ENCODE measurements around the gene TMBIM1. TPM values are rescaled to one million over a fixed set of nuclear protein-coding genes. Genes with fewer than 3 reads are reported as not detected.
"Not testable (repeated sequence)": the region's sequence is repeated elsewhere in the genome, so short reads cannot be mapped to it uniquely, and the experiment has no call there.

The TMBIM1 gene
- total RNA-seq, 6 donors from 2014 or later = 112 to 359 (median 236) TPM

DNA sequence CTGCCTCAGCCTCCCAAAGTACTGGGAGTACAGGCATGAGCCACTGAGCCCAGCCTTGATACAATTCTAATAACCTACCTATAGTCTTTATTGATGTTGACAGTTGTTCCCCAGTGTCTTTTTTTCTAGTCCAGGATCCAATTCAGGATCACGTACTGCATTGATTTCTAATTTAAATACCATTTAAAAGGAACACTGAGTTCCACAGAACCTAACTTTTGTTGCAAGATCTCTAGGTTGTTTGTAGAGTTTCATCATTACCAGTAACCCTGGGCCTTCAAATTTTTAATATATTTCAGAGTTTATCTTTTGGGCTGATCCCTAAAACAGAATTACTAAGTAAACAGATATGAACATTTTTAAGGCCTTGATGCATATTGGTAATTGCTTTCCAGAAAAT is 21.1 kb upstream of the TMBIM1 start:
- H3K36me3 ChIP-seq = no peaks in the 10 kb centered on the region
- no peak for DNase-seq
- WGBS, 2 donors = 52 to 63% methylated on average over 1 of the region's 1 CpG
- H3K27ac ChIP-seq = peak overlapping the region; percentile 29 to 79 (median 66)
- no peak overlapping the region for H3K4me3 ChIP-seq
- H3K27me3 ChIP-seq = no peaks in the 10 kb centered on the region
- peaks cover 4 to 24% (median 12%) of the 10 kb centered on the region in 4 donors for H3K4me1 ChIP-seq
- no peaks in the 10 kb centered on the region for H3K9me3 ChIP-seq
- ATAC-seq (ENCODE audit: low FRiP score in 2 of 2) = no peak
- no peak for TF ChIP-seq POLR2A (IDR thresholded peaks at IDR 0.05)
- no peak for TF ChIP-seq CTCF (IDR thresholded peaks at IDR 0.05)
- no peak for TF ChIP-seq POLR2AphosphoS5 (IDR thresholded peaks at IDR 0.05)
- no peak for TF ChIP-seq EP300 (IDR thresholded peaks at IDR 0.05)

GRCh38 chr2:218312267-218312756 is 20.0 kb upstream of the TMBIM1 start:
- peak overlapping the region in 3 of 4 donors; percentile 55 to 79 (median 76) for H3K27ac ChIP-seq

GRCh38 chr2:218311541-218312266 is 19.4 kb upstream of the TMBIM1 start:
- not testable (repeated sequence) for H3K36me3 ChIP-seq

More at GRCh38 chr2:218312267-218312756, 20.0 kb upstream of the TMBIM1 start:
- Histone ChIP-seq H3K36me3 (no peaks in the 10 kb centered on the region), H3K9me3 (no peaks in the 10 kb centered on the region), H3K27me3 (no peaks in the 10 kb centered on the region), H3K4me1 (peaks cover 4 to 24% (median 12%) of the 10 kb centered on the region in 4 donors), H3K4me3 (no peak overlapping the region)
- WGBS, 2 donors = 33 to 55% methylated on average over 2 of the region's 2 CpGs
- TF ChIP-seq POLR2AphosphoS5 (IDR thresholded peaks at IDR 0.05) (no peak), EP300 (IDR thresholded peaks at IDR 0.05) (no peak), CTCF (IDR thresholded peaks at IDR 0.05) (no peak), POLR2A (IDR thresholded peaks at IDR 0.05) (no peak)
- no peak for ATAC-seq (ENCODE audit: low FRiP score in 2 of 2)
- DNase-seq = no peak

DNA sequence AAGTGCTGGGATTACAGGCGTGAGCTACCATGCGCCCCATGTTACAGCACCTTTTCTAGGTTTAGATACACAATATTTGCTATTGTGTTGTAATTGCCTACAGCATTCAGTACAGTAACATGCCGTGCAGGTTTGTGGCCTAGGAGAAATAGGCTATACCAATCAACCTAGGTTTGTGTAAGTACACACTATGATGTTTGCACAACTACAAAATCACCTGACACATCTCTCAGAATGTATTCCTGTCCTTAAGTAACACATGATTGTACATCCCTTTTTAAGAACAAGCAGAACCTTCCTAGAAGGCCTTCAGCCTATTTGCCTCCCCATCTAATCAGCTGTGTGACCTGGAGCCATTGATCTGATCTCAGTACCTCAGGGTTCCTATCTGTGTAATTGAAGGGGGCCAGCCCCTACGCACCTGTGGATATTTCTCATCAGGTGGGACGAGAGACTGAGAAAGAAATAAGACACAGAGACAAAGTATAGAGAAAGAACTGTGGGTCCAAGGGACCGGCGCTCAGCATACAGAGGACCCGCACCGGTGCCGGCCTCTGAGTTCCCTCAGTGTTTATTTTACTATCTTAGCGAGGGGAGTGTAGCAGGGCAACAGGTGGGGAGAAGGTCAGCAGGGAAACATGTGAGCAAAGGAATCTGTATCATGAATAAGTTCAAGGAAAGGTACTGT is 18.7 kb upstream of the TMBIM1 start:
- no peak for TF ChIP-seq POLR2A (IDR thresholded peaks at IDR 0.05)
- TF ChIP-seq CTCF (IDR thresholded peaks at IDR 0.05) = no peak
- no peak for TF ChIP-seq EP300 (IDR thresholded peaks at IDR 0.05)
- TF ChIP-seq POLR2AphosphoS5 (IDR thresholded peaks at IDR 0.05) = no peak
- peaks cover 0 to 12% (median 6%) of the 10 kb centered on the region in 4 donors for H3K4me1 ChIP-seq
- no peaks in the 10 kb centered on the region for H3K9me3 ChIP-seq
- H3K36me3 ChIP-seq = no peaks in the 10 kb centered on the region
- H3K4me3 ChIP-seq = no peak overlapping the region
- DNase-seq (no peak), ATAC-seq (ENCODE audit: low FRiP score in 2 of 2) (no peak)
- H3K27ac ChIP-seq = peak overlapping the region in 1 of 4 donors; percentile 79
- 78 to 79% methylated on average over 11 of the region's 11 CpGs for WGBS, 2 donors
- H3K27me3 ChIP-seq = no peaks in the 10 kb centered on the region

More at GRCh38 chr2:218311541-218312266, 19.4 kb upstream of the TMBIM1 start:
- 74 to 80% methylated on average over 8 to 11 of the region's 11 CpGs for WGBS, 2 donors
- not testable (repeated sequence) for H3K9me3 ChIP-seq; ATAC-seq (ENCODE audit: low FRiP score in 2 of 2); DNase-seq; H3K27me3 ChIP-seq; H3K4me3 ChIP-seq
- peaks cover 3 to 19% (median 9%) of the 10 kb centered on the region in 4 donors for H3K4me1 ChIP-seq
- H3K27ac ChIP-seq = peak overlapping the region in 3 of 4 donors; percentile 55 to 79 (median 76)

DNA sequence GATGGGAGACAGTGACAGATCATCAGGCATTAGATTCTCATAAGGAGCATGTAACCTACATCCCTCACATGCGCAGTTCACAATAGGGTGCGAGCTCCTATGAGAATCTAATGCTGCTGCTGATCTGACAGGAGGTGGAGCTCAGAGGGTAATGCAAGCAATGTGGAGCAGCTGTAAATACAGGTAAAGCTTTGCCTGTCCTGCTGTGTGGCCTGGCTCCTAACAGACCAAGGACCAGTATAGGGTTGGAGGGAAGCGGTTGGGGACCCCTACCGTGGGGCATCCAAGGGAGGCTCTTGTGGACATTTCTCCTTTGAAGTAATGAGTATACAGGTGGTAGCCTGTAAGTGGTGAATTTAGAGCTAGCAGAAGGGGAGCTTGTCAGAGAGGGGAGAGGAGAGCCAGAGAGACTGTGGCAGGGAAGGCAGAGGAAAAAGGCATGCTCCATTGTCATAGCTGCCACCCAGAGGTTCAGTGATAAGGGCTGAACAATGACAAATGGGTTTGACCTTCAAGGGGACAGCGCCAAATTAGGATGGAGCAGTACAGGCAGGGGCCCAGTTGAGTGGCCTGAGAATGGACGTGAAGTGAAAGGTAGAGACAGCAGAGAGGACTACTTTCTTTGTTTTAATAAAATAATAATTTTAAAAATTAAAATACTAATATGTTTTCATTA is 15.2 kb upstream of the TMBIM1 start:
- DNase-seq (no peak), ATAC-seq (ENCODE audit: low FRiP score in 2 of 2) (no peak)
- no peak for TF ChIP-seq CTCF (IDR thresholded peaks at IDR 0.05)
- TF ChIP-seq POLR2AphosphoS5 (IDR thresholded peaks at IDR 0.05) = no peak
- no peak for TF ChIP-seq POLR2A (IDR thresholded peaks at IDR 0.05)
- no peak for TF ChIP-seq EP300 (IDR thresholded peaks at IDR 0.05)
- Histone ChIP-seq H3K4me1 (peaks cover 0 to 5% (median 1%) of the 10 kb centered on the region in 4 donors), H3K36me3 (no peaks in the 10 kb centered on the region), H3K9me3 (no peaks in the 10 kb centered on the region), H3K27me3 (no peaks in the 10 kb centered on the region), H3K4me3 (no peak overlapping the region), H3K27ac (no peak overlapping the region)
- 90 to 92% methylated on average over 6 of the region's 6 CpGs for WGBS, 2 donors
